HepG2 (cell line): ENCODE results near the gene CALU.

Experiments used
- CHD2 ChIP-seq: IDR thresholded peaks from 2 replicates; pipeline ENCODE4 v1.6.1; 2011; ENCODE audit warnings: low read depth, low read length, improper control_type of control experiment
- EZH2 ChIP-seq: conservative IDR thresholded peaks from 2 replicates; pipeline ENCODE4 v1.6.1; 2012; ENCODE audit warnings: mild to moderate bottlenecking, low read depth, low read length, moderate library complexity
- FOSL2 ChIP-seq: sonication (generic); formaldehyde crosslinking; IDR thresholded peaks from 2 replicates; pipeline ENCODE4 v1.4.0; 2020; ENCODE audit warnings: missing genetic modification reagents
- HMGXB4 ChIP-seq, 2 experiments: sonication (generic) in 1 of 2; formaldehyde crosslinking in 1 of 2; IDR thresholded peaks; 2 replicates each; pipeline versions ENCODE4 v1.4.0 to v1.6.1; 2018 to 2020; ENCODE audit warnings: missing genetic modification reagents in 2 of 2, borderline replicate concordance in 1 of 2, low read depth in 1 of 2, mild to moderate bottlenecking in 1 of 2, missing biosample characterization in 1 of 2
- JUN ChIP-seq: sonication (generic); formaldehyde crosslinking; IDR thresholded peaks from 2 replicates; pipeline ENCODE4 v1.4.0; 2020; ENCODE audit warnings: mild to moderate bottlenecking, missing genetic modification reagents
- POLR2A ChIP-seq, 2 experiments: IDR thresholded peaks; 2 replicates each; pipeline ENCODE4 v1.6.1; 2011; ENCODE audit warnings: low read depth in 2 of 2, low read length in 2 of 2, mild to moderate bottlenecking in 1 of 2, moderate library complexity in 1 of 2; ENCODE audit not compliant: insufficient read depth in 1 of 2
- REXO4 ChIP-seq: sonication (generic); formaldehyde crosslinking; IDR thresholded peaks from 2 replicates; pipeline ENCODE4 v1.8.0; 2022; ENCODE audit warnings: missing genetic modification reagents, mild to moderate bottlenecking, borderline replicate concordance
- RNF219 ChIP-seq: sonication (generic); formaldehyde crosslinking; IDR thresholded peaks from 2 replicates; pipeline ENCODE4 v1.5.0; 2020; ENCODE audit warnings: mild to moderate bottlenecking, missing genetic modification reagents
- ZNF549 ChIP-seq: sonication (generic); formaldehyde crosslinking; IDR thresholded peaks from 2 replicates; pipeline ENCODE4 v1.5.0; 2020; ENCODE audit warnings: missing genetic modification reagents
- ZNF589 ChIP-seq: sonication (generic); formaldehyde crosslinking; conservative IDR thresholded peaks from 2 replicates; pipeline ENCODE4 v1.8.0; 2022; ENCODE audit warnings: mild to moderate bottlenecking, moderate library complexity, missing genetic modification reagents
- ZNF704 ChIP-seq: sonication (generic); formaldehyde crosslinking; IDR thresholded peaks from 2 replicates; pipeline ENCODE4 v1.8.1; 2023; ENCODE audit warnings: mild to moderate bottlenecking, inconsistent platforms, moderate library complexity, missing genetic modification reagents, borderline replicate concordance

GRCh38 chr7:128693373-128694015 is 45.7 kb upstream of the CALU start:
- TF ChIP-seq EZH2, result no peak
- TF ChIP-seq REXO4 (CRISPR knock-in tag), result no peak
- no peak for TF ChIP-seq FOSL2 (CRISPR knock-in tag)
- TF ChIP-seq HMGXB4 (CRISPR knock-in tag; IDR thresholded peaks at IDR 0.05; ENCODE audit: borderline replicate concordance in 1 of 2, low read depth in 1 of 2), result no peak
- TF ChIP-seq POLR2A (IDR thresholded peaks at IDR 0.05; ENCODE audit: insufficient read depth in 1 of 2, low read depth in 2 of 2, low read length in 2 of 2), result no peak
- no peak for TF ChIP-seq ZNF549 (CRISPR knock-in tag)
- no peak for TF ChIP-seq JUN (CRISPR knock-in tag)
- TF ChIP-seq RNF219 (CRISPR knock-in tag), result no peak
- TF ChIP-seq CHD2, result no peak
- no peak for TF ChIP-seq ZNF589 (CRISPR knock-in tag)
- no peak for TF ChIP-seq ZNF704 (CRISPR knock-in tag)
